ENCODE results near the gene YY1AP1. TPM values are rescaled to one million over a fixed set of nuclear protein-coding genes. Genes with fewer than 3 reads are reported as not detected.
A peak's percentile ranks its signal among the peaks of the same experiment; 100 is the strongest.
"Not testable (repeated sequence)": the region's sequence is repeated elsewhere in the genome, so short reads cannot be mapped to it uniquely, and the experiment has no call there.

Gene YY1AP1
- total RNA-seq, 1 donor from 2014 or later: 168 TPM

DNA sequence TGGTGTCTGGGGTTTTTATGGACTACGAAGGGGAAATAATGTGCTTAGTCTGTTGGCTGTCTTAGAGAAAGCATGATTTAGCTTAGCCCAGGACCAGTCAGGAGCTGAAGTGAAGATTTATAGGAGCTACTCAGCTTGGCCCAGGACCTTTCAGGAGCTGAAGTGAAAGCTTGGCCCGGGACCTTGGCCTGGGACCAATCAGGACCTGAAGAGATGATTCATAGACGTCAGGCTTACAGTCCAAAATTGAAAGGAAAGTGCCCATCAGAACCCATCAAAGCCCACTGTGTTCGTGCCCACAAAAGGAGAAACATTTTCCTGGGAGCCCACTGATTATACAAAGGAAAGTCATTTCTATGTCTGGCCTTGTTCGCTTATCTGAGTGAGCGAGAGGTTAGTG is 42.9 kb downstream of the YY1AP1 start:
- no peak for DNase-seq

DNA sequence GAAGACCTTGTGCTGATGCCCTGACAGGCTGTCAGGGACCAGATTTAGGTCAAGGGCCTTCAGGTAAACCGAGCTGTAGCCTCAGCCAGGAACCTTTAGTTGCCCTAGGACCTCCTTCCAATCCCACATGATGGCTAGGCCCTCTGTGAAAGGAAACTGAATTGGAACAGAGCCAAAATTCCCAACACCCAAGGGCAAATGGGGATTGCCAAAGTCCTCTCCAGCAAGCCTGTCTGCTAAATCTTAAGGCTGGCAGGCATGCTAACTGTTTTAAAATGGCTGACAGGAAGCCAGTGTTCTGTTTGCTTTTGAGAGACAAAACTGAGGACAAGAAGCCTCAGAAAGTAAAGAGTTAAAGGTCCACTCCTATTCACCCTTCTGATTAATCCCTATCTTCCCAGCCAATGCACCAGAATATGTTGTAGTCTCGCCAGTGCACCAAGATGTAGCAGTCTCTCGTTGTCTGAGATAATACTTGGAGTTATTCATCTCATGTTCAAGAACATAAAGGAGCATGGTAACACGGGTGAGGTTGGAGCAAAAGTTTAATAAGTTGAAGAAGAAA is 43.5 kb downstream of the YY1AP1 start:
- no peak for DNase-seq

DNA sequence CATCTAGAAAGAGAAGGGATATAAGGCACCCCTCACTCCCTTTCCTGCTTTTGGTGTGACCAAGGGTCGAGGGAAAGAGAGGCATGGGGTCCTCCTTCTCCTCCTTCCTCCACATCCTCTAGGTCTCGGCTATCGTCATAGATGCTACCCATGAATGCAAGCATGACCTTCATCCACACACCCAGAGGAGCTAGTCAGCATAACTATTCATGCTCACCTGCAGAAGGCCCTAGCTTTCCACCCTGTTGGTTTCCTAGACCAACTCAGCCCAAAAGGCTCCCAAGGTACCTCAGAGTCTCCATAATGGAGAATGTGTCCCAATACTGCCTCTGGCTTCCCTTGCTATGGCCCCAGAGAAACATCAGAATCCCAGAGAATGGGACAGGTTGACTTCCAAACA is 45.3 kb downstream of the YY1AP1 start:
- DNase-seq: no peak

DNA sequence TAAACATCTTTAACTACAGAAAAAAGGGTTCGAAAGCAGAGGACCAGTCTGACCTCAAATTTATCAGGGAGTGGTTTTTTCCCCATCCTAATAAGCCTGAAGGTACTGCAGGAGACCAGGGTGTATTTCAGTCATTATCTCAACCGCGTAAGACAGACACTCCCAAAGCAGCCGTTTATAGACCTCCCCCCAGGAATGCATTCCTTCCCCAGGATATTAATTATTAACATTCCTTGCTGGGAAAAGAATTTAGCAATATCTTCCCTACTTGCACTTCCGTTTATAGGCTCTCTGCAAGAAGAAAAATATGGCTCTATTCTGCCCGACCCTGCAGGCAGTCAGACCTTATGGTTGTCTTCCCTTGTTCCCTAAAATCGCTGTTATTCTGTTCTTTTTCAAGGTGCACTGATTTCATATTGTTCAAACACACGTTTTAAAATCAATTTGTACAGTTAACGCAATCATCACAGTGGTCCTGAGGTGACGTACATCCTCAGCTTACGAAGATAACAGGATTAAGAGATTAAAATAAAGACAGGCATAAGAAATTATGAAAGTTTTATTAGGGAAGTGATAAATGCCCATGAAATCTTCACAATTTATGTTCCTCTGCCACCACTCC is 45.9 kb downstream of the YY1AP1 start:
- not testable (repeated sequence) for DNase-seq

DNA sequence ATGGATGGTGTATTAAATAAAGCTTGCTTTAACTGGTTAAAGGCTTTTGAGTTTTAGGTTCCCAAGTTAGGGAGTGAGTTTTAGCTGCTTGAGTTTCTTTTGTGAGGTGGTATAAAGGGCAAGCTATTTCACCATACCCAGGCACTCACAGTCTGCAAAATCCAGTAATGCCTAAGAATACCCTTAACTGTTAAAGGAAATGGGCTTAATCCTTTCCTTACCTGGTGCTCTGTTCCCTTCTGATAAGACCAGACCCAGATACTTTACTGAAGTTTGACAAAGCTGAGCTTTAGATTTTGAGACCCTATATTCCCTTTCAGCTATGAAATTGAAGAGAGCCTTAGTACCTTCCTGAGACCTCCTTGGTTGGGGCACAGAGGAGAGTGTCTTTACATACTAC is 48.2 kb downstream of the YY1AP1 start:
- DNase-seq: no peak

DNA sequence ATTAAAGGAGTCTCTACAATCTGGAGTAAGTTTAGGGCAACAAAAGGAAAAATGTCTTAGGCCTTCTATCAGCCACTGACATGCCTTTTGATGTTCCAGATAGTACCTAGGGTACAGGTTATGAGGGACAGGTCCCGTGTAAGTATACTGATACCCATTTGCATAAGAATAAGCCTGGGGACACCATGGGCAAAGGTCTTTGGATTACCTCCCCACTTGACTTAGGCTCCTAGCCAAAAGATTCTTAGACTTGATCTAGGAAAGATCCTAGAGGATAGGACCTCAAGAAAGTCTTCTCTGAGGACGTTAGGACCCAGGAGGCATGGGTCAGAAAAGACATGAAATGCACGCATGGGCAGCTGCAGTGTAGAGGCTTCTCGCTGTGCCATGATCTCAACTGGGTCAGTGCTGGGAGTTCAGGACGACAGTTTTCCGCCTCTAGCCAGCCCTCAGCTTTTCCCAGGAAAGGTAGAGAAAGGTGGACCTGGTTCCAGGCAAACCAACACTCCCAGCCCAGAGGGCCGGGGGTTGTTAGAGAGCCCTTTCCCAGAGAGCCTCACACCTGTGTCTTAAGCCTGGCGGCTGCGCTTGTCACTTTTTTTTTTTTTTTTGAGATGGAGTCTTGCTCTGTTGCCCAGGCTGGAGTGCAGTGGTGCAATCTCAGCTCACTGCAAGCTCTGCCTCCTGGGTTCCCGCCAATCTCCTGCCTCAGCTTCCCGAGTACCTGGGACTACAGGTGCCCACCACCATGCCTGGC is 52.0 kb downstream of the YY1AP1 start:
- no peak for DNase-seq

DNA sequence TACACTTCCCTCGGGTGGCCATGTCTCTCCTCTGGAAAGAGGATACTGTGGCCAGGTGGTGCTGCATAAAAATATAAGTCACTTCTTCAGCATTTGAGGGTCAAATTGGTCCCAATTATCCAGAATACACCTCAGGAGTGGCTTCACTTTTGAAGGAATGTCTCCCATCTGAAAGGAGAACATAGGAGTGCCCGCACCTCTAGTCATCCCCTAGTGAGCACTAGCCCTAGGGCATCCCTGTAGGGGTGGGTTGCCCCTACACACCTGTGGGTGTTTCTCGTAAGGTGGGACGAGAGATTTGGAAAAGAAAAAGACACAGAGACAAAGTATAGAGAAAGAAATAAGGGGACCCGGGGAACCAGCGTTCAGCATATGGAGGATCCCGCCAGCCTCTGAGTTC is 62.1 kb downstream of the YY1AP1 start:
- DNase-seq: not testable (repeated sequence)

DNA sequence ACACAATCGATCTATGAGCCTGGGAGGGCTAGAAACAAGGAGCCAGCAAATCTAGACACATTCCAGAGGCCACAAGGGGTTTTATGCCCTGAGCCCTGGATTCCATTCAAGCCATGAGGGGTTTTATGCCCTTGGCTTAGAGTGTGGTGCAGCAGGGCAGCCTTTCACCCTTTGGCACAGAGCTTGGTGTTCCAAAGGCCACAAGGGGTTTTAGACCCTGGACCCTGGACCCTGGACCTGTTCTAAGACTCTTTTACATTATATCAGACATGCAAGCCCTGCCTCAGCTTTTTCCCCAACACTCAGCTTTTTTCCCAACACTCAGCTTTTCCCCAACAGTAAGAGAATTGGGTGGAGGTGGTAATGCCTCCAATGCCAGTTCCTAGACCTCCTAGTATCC is 65.2 kb downstream of the YY1AP1 start:
- DNase-seq: no peak

DNA sequence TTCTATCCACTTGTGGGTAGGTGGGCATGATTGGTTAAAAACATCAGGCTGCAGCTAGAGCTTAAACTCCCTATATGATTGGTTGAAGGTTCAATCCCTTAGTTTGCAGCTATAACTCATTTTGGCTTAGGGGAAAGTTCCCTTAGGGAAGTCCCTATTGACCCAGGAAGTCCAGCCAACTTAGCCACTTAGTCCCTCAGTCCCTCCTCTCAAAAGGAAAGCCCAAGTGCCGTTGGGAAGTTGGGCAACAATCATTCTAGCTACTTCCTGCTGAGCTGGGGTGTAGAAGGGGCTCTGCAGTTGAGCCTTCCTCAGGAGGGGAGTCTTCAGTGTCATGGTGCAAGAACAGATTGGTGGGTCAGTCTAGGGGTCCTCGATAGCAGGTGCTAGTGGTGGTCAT is 66.4 kb downstream of the YY1AP1 start:
- no peak for DNase-seq

DNA sequence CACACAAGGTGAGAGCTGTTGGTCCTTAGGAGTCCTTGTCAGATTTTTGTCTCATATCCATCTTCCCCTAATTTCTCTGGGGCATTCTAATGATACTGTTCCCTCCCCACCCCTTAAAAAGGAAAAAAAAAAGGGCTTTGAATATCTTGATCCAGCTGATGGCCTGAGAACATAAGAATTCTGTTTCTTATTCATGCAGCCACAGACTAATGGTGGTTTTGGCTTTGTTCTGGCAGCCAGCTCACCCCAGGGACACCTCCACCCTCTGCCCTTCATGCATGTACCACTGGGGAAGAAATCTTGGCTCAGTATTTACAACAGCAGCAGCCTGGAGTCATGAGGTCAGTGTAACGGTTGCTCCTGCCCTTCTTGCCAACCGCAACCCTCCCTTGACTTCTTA is 75.3 kb downstream of the YY1AP1 start:
- not testable (repeated sequence) for DNase-seq

DNA sequence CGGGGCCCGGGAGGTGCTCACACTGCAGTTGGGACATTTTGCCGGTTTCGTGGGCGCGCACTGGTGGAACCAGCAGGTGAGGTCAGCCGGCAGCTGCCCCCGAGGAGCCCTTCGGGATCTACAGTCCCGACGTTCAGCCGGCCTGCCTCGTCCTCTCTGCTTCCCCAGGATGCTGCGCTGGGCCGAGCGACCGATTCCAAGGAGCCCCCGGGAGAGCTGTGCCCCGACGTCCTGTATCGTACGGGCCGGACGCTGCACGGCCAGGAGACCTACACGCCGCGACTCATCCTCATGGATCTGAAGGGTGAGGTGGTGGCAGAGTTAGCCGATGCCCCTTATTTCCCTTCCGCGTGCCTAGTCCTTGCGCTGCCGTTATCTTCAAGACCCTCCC is 78.3 kb downstream of the YY1AP1 start:
- not testable (repeated sequence) for DNase-seq

DNA sequence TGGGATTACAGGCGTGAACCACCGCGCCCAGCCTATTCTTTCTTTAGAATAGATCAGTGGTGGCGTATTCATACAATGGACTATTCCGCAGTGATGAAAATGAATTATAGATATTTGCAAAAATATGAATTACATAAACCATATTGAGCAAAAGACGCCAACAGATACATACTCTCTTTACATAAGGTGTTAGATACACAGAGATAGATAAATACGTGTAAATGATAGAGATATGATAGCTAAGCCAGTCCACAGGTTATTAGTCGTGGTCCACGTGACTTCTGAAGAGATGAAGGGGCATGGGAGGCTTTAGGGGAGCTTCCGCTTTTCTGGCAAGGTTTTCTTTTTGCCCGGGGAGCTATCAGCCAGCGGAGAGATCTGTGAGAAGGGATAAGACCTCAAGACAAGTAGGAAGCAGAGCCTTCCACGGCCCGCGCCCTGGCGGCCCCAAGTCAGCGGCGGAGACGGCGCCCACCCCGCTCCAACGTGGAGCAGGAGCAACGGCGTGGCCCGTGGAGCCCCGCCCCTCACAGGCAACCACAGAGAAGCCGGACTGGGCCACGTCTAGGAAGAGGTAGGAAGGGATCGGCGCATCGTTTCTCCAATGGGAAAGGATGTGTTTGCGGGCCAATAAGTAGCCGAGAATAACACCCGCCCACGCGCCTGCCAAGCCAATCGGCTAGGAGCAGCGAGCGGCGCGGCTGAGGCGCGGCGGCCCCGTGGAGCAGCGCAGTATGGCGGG is 78.9 kb downstream of the YY1AP1 start, which contains the start of gene MSTO1:
MSTO1 (plus strand) TSS at position 704 of the 742 bp plus-strand sequence; CDS start at position 735, 31 bp downstream.
- DNase-seq: peak; percentile 98

Other genes starting within 250 kb of the YY1AP1 start
- 66.9 TPM for gene ASH1L, start 126.0 kb downstream of the YY1AP1 start, total RNA-seq
- 42.3 TPM for gene MSTO1, start 78.6 kb downstream of the YY1AP1 start, total RNA-seq
- gene DAP3, start 317 bp upstream of the YY1AP1 start, total RNA-seq: 78.6 TPM
- 41.3 TPM for gene GON4L, start 168.4 kb upstream of the YY1AP1 start, total RNA-seq
- gene SYT11, start 170.8 kb upstream of the YY1AP1 start, total RNA-seq: 26.2 TPM
- 32.6 TPM for gene RIT1, start 222.6 kb upstream of the YY1AP1 start, total RNA-seq
- gene KHDC4, start 245.6 kb upstream of the YY1AP1 start, total RNA-seq: 52.4 TPM